Neuronal stem cell (in vitro differentiated cells): ENCODE results near the gene SHMT2.

Experiments used
- DNase-seq: peaks from one replicate; pipeline ENCODE4 v3.0.0-alpha.2; 2013; ENCODE audit warnings: low spot score
- H2AFZ ChIP-seq: one replicate; pipeline ENCODE4 v1.6.1; 2013; ENCODE audit warnings: mild to moderate bottlenecking, low read length, inconsistent platforms
- H2AK5ac ChIP-seq: 2 replicates; pipeline ENCODE4 v1.6.1; 2013; ENCODE audit warnings: low read depth, mild to moderate bottlenecking, inconsistent platforms, low read length, moderate library complexity, mixed read lengths
- H2BK120ac ChIP-seq: 2 replicates; pipeline ENCODE4 v1.6.1; 2013; ENCODE audit warnings: low read depth, mild to moderate bottlenecking, inconsistent platforms, low read length, moderate library complexity, mixed read lengths
- H2BK12ac ChIP-seq: one replicate; pipeline ENCODE4 v1.6.1; 2013; ENCODE audit warnings: low read length, inconsistent platforms
- H2BK15ac ChIP-seq: 2 replicates; pipeline ENCODE4 v1.6.1; 2013; ENCODE audit warnings: mild to moderate bottlenecking, low read length, inconsistent platforms, mixed read lengths
- H2BK5ac ChIP-seq: one replicate; pipeline ENCODE4 v1.6.1; 2013; ENCODE audit warnings: inconsistent platforms, mild to moderate bottlenecking, low read length, moderate library complexity
- H3K14ac ChIP-seq: one replicate; pipeline ENCODE4 v1.6.1; 2013; ENCODE audit warnings: low read length, inconsistent platforms
- H3K18ac ChIP-seq: 2 replicates; pipeline ENCODE4 v1.6.1; 2013; ENCODE audit warnings: low read length, inconsistent platforms
- H3K23ac ChIP-seq: 2 replicates; pipeline ENCODE4 v1.6.1; 2013; ENCODE audit warnings: low read depth, mild to moderate bottlenecking, mixed read lengths, low read length, inconsistent platforms; ENCODE audit not compliant: poor library complexity
- H3K27ac ChIP-seq: replicated peaks from 3 replicates; pipeline ENCODE4 v1.5.1; 2013; ENCODE audit warnings: low read length, inconsistent platforms
- H3K27me3 ChIP-seq, 3 experiments: 2 replicates each; pipeline ENCODE4 v1.6.1; 2013; ENCODE audit warnings: low read length in 3 of 3, mild to moderate bottlenecking in 2 of 3, inconsistent platforms in 1 of 3, low read depth in 1 of 3, mixed read lengths in 1 of 3, moderate library complexity in 1 of 3; ENCODE audit not compliant: control insufficient read depth in 3 of 3, insufficient read depth in 3 of 3
- H3K36me3 ChIP-seq, 2 donors: replicated peaks in 1 of 2; 2 replicates each; pipeline ENCODE4 v1.6.1; 2013; ENCODE audit warnings: low read length in 2 of 2; ENCODE audit not compliant: control insufficient read depth in 2 of 2, insufficient read depth in 2 of 2
- H3K4ac ChIP-seq: 2 replicates; pipeline ENCODE4 v1.6.1; 2013; ENCODE audit warnings: inconsistent platforms, mild to moderate bottlenecking, low read length, moderate library complexity
- H3K4me1 ChIP-seq, 2 donors: 1 replicate in 1 of 2; 2 replicates in 1 of 2; pipeline ENCODE4 v1.6.1; 2013; ENCODE audit warnings: low read length in 2 of 2, low read depth in 1 of 2; ENCODE audit not compliant: control insufficient read depth in 2 of 2, insufficient read depth in 1 of 2
- H3K4me2 ChIP-seq: one replicate; pipeline ENCODE4 v1.6.1; 2013; ENCODE audit warnings: mild to moderate bottlenecking, low read length, inconsistent platforms; ENCODE audit not compliant: insufficient read depth, poor library complexity, severe bottlenecking
- H3K4me3 ChIP-seq, 2 donors: 2 replicates each; pipeline ENCODE4 v1.5.1; 2013; ENCODE audit warnings: low read length in 2 of 2, mild to moderate bottlenecking in 2 of 2, inconsistent platforms in 1 of 2, moderate library complexity in 1 of 2
- H3K79me1 ChIP-seq: one replicate; pipeline ENCODE4 v1.6.1; 2013; ENCODE audit warnings: low read depth, mild to moderate bottlenecking, inconsistent platforms, low read length, moderate library complexity
- H3K9ac ChIP-seq: one replicate; pipeline ENCODE4 v1.6.1; 2013; ENCODE audit warnings: mild to moderate bottlenecking, low read depth, low read length, inconsistent platforms; ENCODE audit not compliant: poor library complexity
- H3K9me3 ChIP-seq, 2 donors: replicated peaks in 1 of 2; 2 replicates each; pipeline versions ENCODE3 to v1.6.1; 2013; ENCODE audit warnings: low read length in 2 of 2, mild to moderate bottlenecking in 2 of 2, inconsistent platforms in 1 of 2, low read depth in 1 of 2, mixed read lengths in 1 of 2, moderate library complexity in 1 of 2; ENCODE audit not compliant: control insufficient read depth in 2 of 2, insufficient read depth in 1 of 2
- H4K8ac ChIP-seq: one replicate; pipeline ENCODE4 v1.6.1; 2013; ENCODE audit warnings: low read depth, mild to moderate bottlenecking, inconsistent platforms, low read length, moderate library complexity
- H4K91ac ChIP-seq: one replicate; pipeline ENCODE4 v1.6.1; 2013; ENCODE audit warnings: low read length, low read depth, mild to moderate bottlenecking, inconsistent platforms; ENCODE audit not compliant: poor library complexity
- WGBS, 2 donors: extraction: QIAGEN DNeasy Blood & Tissue Kit; methylation state at CpG; one replicate each; pipeline ENCODE4 v1.1.7; 2013; ENCODE audit warnings: missing lambda C conversion rate in 2 of 2, mixed read lengths in 1 of 2; ENCODE audit not compliant: insufficient read length in 2 of 2, insufficient replicate concordance in 1 of 2; ENCODE audit errors: extremely low coverage in 2 of 2; 5-methylcytosine and 5-hydroxymethylcytosine counted together

The SHMT2 gene

DNA sequence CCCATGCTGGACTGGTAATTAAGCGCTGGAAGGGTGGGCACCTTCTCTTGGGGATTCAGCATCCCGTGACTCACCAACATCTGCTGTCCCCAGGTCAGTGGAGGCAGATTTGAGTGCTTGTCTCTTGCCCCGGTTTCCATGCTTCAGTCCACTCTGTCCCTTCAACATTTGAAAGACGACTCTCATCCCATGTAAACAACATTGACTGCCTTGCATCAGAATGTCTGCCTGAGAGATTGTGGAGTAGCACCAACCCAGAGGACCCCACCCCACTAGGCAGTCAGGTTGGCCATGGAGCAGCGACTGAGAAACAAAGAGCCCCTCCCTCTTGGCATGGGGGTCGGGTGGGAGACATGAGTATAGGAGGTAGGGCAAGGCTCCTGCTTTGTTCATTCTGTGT is 26.4 kb downstream of the SHMT2 start:
- no peak overlapping the region for H4K91ac ChIP-seq
- no peaks in the 10 kb centered on the region for H3K27me3 ChIP-seq
- H3K23ac ChIP-seq: no peak overlapping the region
- no peak overlapping the region for H2AFZ ChIP-seq
- H3K14ac ChIP-seq: no peak overlapping the region
- peaks cover 0 to 7% of the 10 kb centered on the region in 2 donors for H3K4me1 ChIP-seq
- no peak overlapping the region for H3K4ac ChIP-seq
- no peak for DNase-seq
- H2BK120ac ChIP-seq: no peak overlapping the region
- H2BK5ac ChIP-seq: no peak overlapping the region
- H2BK12ac ChIP-seq: no peak overlapping the region
- no CpG with 5 or more reads among the region's 6 CpGs for WGBS, 2 donors
- no peak overlapping the region for H2BK15ac ChIP-seq
- no peak overlapping the region for H3K4me2 ChIP-seq
- no peak overlapping the region for H3K4me3 ChIP-seq
- H3K36me3 ChIP-seq: peaks cover 16 to 67% of the 10 kb centered on the region in 2 donors
- H3K18ac ChIP-seq: no peak overlapping the region
- H4K8ac ChIP-seq: no peak overlapping the region
- H3K27ac ChIP-seq: no peak overlapping the region
- no peaks in the 10 kb centered on the region for H3K9me3 ChIP-seq
- H2AK5ac ChIP-seq: no peak overlapping the region
- no peak overlapping the region for H3K9ac ChIP-seq
- H3K79me1 ChIP-seq: no peaks in the 10 kb centered on the region

DNA sequence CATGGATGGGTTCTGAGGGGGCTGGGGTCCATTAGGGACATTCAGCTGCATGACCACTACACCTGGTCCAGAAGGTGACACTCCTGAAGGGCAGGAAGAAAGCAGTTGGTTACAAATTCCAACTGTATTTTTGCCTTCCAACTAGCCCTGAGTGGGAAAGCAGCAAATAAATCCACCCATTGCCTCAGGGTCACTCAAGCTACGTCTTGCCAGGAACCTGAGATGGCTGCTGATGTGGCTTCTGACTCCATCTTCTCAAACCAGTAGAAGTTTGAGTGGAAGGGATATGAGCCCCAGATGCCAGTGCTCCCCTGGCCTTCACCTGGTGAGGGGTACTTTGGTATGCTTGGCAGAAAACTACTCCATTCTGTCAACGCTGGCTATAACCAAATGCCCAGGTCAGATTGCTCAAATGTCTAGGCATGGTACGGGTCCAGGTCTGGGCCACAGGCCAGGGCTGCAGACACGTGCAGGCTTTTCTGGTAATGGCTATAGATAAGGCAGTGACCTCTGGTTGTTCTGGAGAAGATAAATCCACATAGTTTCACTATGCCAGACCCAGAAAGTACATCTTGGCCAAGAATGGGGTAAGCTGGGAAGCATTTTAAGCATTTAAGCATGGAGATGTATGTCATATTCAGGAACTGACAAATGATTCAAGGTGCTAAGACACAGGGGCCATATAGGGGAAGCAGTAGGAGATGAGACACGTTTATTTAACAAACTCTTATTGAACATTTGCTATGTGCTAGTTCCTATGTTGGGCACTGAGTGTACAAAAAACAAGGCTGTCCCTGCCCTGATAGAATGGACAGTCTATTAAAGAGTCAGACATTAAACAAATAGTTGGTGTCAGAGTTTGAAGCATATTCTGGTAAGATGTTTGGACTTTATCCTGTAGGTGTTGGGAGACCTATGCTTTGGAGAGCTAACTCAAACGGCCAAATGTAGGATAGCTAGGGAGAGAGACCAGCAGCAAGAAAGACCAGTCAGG is 29.8 kb downstream of the SHMT2 start:
- DNase-seq: no peak

GRCh38 chr12:57260366-57260765 is 30.9 kb downstream of the SHMT2 start:
- Histone ChIP-seq H2AK5ac (no peak overlapping the region), H3K79me1 (no peaks in the 10 kb centered on the region), H3K4me2 (no peak overlapping the region), H3K23ac (no peak overlapping the region), H2AFZ (no peak overlapping the region), H3K9me3 (no peaks in the 10 kb centered on the region), H3K18ac (no peak overlapping the region), H3K9ac (no peak overlapping the region), H3K4me3 (no peak overlapping the region), H2BK12ac (no peak overlapping the region), H4K91ac (no peak overlapping the region), H3K4ac (no peak overlapping the region), H3K4me1 (peaks cover 7 to 10% of the 10 kb centered on the region in 2 donors), H2BK15ac (no peak overlapping the region), H3K27me3 (no peaks in the 10 kb centered on the region), H2BK120ac (no peak overlapping the region), H3K27ac (no peak overlapping the region), H4K8ac (no peak overlapping the region), H3K14ac (no peak overlapping the region), H2BK5ac (no peak overlapping the region), H3K36me3 (peaks cover 14 to 79% of the 10 kb centered on the region in 2 donors)
- DNase-seq: no peak
- no CpG with 5 or more reads among the region's 4 CpGs for WGBS, 2 donors

More for the DNA sequence above, 29.8 kb downstream of the SHMT2 start:
- H2AFZ ChIP-seq: no peak overlapping the region
- H3K4ac ChIP-seq: no peak overlapping the region
- no peaks in the 10 kb centered on the region for H3K27me3 ChIP-seq
- no peaks in the 10 kb centered on the region for H3K9me3 ChIP-seq
- no peaks in the 10 kb centered on the region for H3K79me1 ChIP-seq
- no peak overlapping the region for H3K9ac ChIP-seq
- H3K23ac ChIP-seq: no peak overlapping the region
- H2BK15ac ChIP-seq: no peak overlapping the region
- H3K4me1 ChIP-seq: peaks cover 7 to 10% of the 10 kb centered on the region in 2 donors
- no peak overlapping the region for H3K4me2 ChIP-seq
- H2BK5ac ChIP-seq: no peak overlapping the region
- no peak overlapping the region for H2AK5ac ChIP-seq
- H2BK120ac ChIP-seq: no peak overlapping the region
- no peak overlapping the region for H3K14ac ChIP-seq
- H3K18ac ChIP-seq: no peak overlapping the region
- peaks cover 18 to 81% of the 10 kb centered on the region in 2 donors for H3K36me3 ChIP-seq
- no peak overlapping the region for H3K27ac ChIP-seq
- H4K8ac ChIP-seq: no peak overlapping the region
- H3K4me3 ChIP-seq: no peak overlapping the region
- WGBS, 2 donors: no CpG with 5 or more reads among the region's 6 CpGs
- H4K91ac ChIP-seq: no peak overlapping the region
- H2BK12ac ChIP-seq: no peak overlapping the region

GRCh38 chr12:57261428-57261865 is 31.9 kb downstream of the SHMT2 start:
- Histone ChIP-seq H3K4me1 (peaks cover 7 to 10% of the 10 kb centered on the region in 2 donors), H2BK15ac (no peak overlapping the region), H3K27ac (no peak overlapping the region), H3K4ac (no peak overlapping the region), H2AK5ac (no peak overlapping the region), H3K4me2 (no peak overlapping the region), H3K27me3 (no peaks in the 10 kb centered on the region), H3K9me3 (no peaks in the 10 kb centered on the region), H3K23ac (no peak overlapping the region), H3K14ac (no peak overlapping the region), H3K79me1 (no peaks in the 10 kb centered on the region), H3K9ac (no peak overlapping the region), H2BK5ac (no peak overlapping the region), H3K36me3 (peaks cover 9 to 75% of the 10 kb centered on the region in 2 donors), H2BK12ac (no peak overlapping the region), H3K4me3 (no peak overlapping the region), H3K18ac (no peak overlapping the region), H2AFZ (no peak overlapping the region), H4K91ac (no peak overlapping the region), H2BK120ac (no peak overlapping the region), H4K8ac (no peak overlapping the region)
- WGBS, 2 donors: no CpG with 5 or more reads among the region's 2 CpGs
- DNase-seq: no peak
